MM.1S (cell line): ENCODE data around the gene TXNDC11.

Experiments
- CTCF ChIP-seq: fragments of 300-600 bp; sonication (generic); IDR thresholded peaks from 2 replicates; pipeline ENCODE4 v1.5.1; 2016; ENCODE audit warnings: antibody characterized with exemption, low read length, mixed read lengths
- EZH2 ChIP-seq: fragments of 300-600 bp; sonication (generic); optimal IDR thresholded peaks from 2 replicates; pipeline ENCODE3; 2017; ENCODE audit warnings: low read depth, mild to moderate bottlenecking, antibody characterized with exemption, low read length, mixed read lengths
- EZH2phosphoT487 ChIP-seq: fragments of 300-600 bp; sonication (generic); IDR thresholded peaks from 2 replicates; pipeline ENCODE4 v1.6.1; 2018; ENCODE audit warnings: antibody characterized with exemption, low read length

GRCh38 chr16:11691235-11691634 is 51.4 kb downstream of the TXNDC11 start:
- TF ChIP-seq CTCF (no peak), EZH2 (no peak), EZH2phosphoT487 (no peak)
